H9 (cell line): Measurements from ENCODE around the gene JMJD1C. TPM values are rescaled to one million over a fixed set of nuclear protein-coding genes. Genes with fewer than 3 reads are reported as not detected.

Source experiments
- DNase-seq: peaks from one replicate; pipeline ENCODE4 v3.0.0-alpha.2; 2017
- H2AFZ ChIP-seq: one replicate; pipeline ENCODE4 v1.6.1; 2013; ENCODE audit warnings: mild to moderate bottlenecking, low read length, control low read depth, moderate library complexity
- H2AK5ac ChIP-seq: 2 replicates; pipeline ENCODE4 v1.6.1; 2013; ENCODE audit warnings: low read length, control low read depth, mixed read lengths; ENCODE audit not compliant: insufficient read length
- H2BK120ac ChIP-seq: one replicate; pipeline ENCODE4 v1.6.1; 2013; ENCODE audit warnings: low read depth, mild to moderate bottlenecking, low read length, control low read depth, inconsistent platforms; ENCODE audit not compliant: poor library complexity, severe bottlenecking
- H2BK12ac ChIP-seq: 2 replicates; pipeline ENCODE4 v1.6.1; 2013; ENCODE audit warnings: low read length, control low read depth, mixed read lengths, low read depth; ENCODE audit not compliant: insufficient read length
- H2BK15ac ChIP-seq: 2 replicates; pipeline ENCODE4 v1.6.1; 2013; ENCODE audit warnings: low read depth, low read length, control low read depth
- H2BK20ac ChIP-seq: one replicate; pipeline ENCODE4 v1.6.1; 2013; ENCODE audit warnings: low read depth, mild to moderate bottlenecking, low read length, control low read depth, inconsistent platforms; ENCODE audit not compliant: poor library complexity, severe bottlenecking
- H2BK5ac ChIP-seq: 2 replicates; pipeline ENCODE4 v1.6.1; 2013; ENCODE audit warnings: low read length, control low read depth, mixed read lengths; ENCODE audit not compliant: insufficient read length
- H3K14ac ChIP-seq: 2 replicates; pipeline ENCODE4 v1.6.1; 2013; ENCODE audit warnings: low read length, control low read depth; ENCODE audit not compliant: insufficient read depth
- H3K18ac ChIP-seq: 2 replicates; pipeline ENCODE4 v1.6.1; 2013; ENCODE audit warnings: low read depth, mild to moderate bottlenecking, mixed read lengths, low read length, control low read depth; ENCODE audit not compliant: insufficient read length
- H3K23ac ChIP-seq: 2 replicates; pipeline ENCODE4 v1.6.1; 2013; ENCODE audit warnings: low read length, control low read depth, mixed read lengths, low read depth; ENCODE audit not compliant: insufficient read length
- H3K23me2 ChIP-seq: 2 replicates; pipeline ENCODE4 v1.6.1; 2013; ENCODE audit warnings: low read depth, mild to moderate bottlenecking, mixed read lengths, low read length, control low read depth; ENCODE audit not compliant: insufficient read length, poor library complexity, severe bottlenecking
- H3K27ac ChIP-seq: 2 replicates; pipeline ENCODE4 v1.5.1; 2013; ENCODE audit warnings: low read length, control low read depth, mixed read lengths, low read depth; ENCODE audit not compliant: insufficient read length
- H3K27me3 ChIP-seq: 2 replicates; pipeline ENCODE4 v1.6.1; 2013; ENCODE audit warnings: low read length, control low read depth, inconsistent platforms; ENCODE audit not compliant: insufficient read depth
- H3K4ac ChIP-seq: 2 replicates; pipeline ENCODE4 v1.6.1; 2013; ENCODE audit warnings: low read depth, mild to moderate bottlenecking, control low read depth, inconsistent platforms, low read length, moderate library complexity
- H3K4me1 ChIP-seq: 2 replicates; pipeline ENCODE4 v1.6.1; 2013; ENCODE audit warnings: low read length, control low read depth, inconsistent platforms; ENCODE audit not compliant: insufficient read depth
- H3K4me2 ChIP-seq: 2 replicates; pipeline ENCODE4 v1.6.1; 2013; ENCODE audit warnings: low read length, control low read depth, mixed read lengths; ENCODE audit not compliant: insufficient read length, insufficient read depth
- H3K56ac ChIP-seq: 2 replicates; pipeline ENCODE4 v1.6.1; 2013; ENCODE audit warnings: low read depth, mild to moderate bottlenecking, mixed read lengths, low read length, control low read depth; ENCODE audit not compliant: insufficient read length
- H3K79me1 ChIP-seq: 2 replicates; pipeline ENCODE4 v1.6.1; 2013; ENCODE audit warnings: low read depth, mild to moderate bottlenecking, moderate library complexity, low read length, control low read depth, inconsistent platforms; ENCODE audit not compliant: insufficient read depth, poor library complexity, severe bottlenecking
- H3K79me2 ChIP-seq: 2 replicates; pipeline ENCODE4 v1.6.1; 2013; ENCODE audit warnings: low read length, control low read depth, inconsistent platforms; ENCODE audit not compliant: insufficient read depth
- H3K9ac ChIP-seq: 2 replicates; pipeline ENCODE4 v1.6.1; 2013; ENCODE audit warnings: low read length, control low read depth, mixed read lengths; ENCODE audit not compliant: insufficient read length; ENCODE audit errors: extremely low read depth
- H3K9me3 ChIP-seq: one replicate; pipeline ENCODE4 v1.6.1; 2013; ENCODE audit warnings: low read depth, low read length, inconsistent platforms; ENCODE audit not compliant: control insufficient read depth
- H3T11ph ChIP-seq: one replicate; pipeline ENCODE4 v1.6.1; 2013; ENCODE audit warnings: mild to moderate bottlenecking, low read length, control low read depth, inconsistent platforms
- H4K20me1 ChIP-seq: one replicate; pipeline ENCODE4 v1.6.1; 2013; ENCODE audit not compliant: control insufficient read depth, insufficient read length, insufficient read depth
- H4K5ac ChIP-seq: 2 replicates; pipeline ENCODE4 v1.6.1; 2013; ENCODE audit warnings: low read depth, mild to moderate bottlenecking, mixed read lengths, low read length, control low read depth; ENCODE audit not compliant: insufficient read length
- H4K8ac ChIP-seq: replicated peaks from 2 replicates; pipeline ENCODE4 v1.6.1; 2013; ENCODE audit warnings: low read length, control low read depth, mixed read lengths, low read depth; ENCODE audit not compliant: insufficient read length
- H4K91ac ChIP-seq: 2 replicates; pipeline ENCODE4 v1.6.1; 2013; ENCODE audit warnings: low read depth, mild to moderate bottlenecking, moderate library complexity, mixed read lengths, low read length, control low read depth; ENCODE audit not compliant: insufficient read length
- H3K27ac Mint-ChIP-seq, 3 experiments: 2 replicates in 2 of 3; 3 replicates in 1 of 3; pipeline ENCODE4 v1.8.0; 2020 to 2021; ENCODE audit warnings: mixed read lengths in 3 of 3, mild to moderate bottlenecking in 1 of 3, moderate library complexity in 1 of 3
- H3K27me3 Mint-ChIP-seq: 2 replicates; pipeline ENCODE4 v1.8.0; 2021; ENCODE audit warnings: low read depth, mild to moderate bottlenecking, moderate library complexity, mixed read lengths
- H3K36me3 Mint-ChIP-seq, 3 experiments: 2 replicates in 2 of 3; 3 replicates in 1 of 3; pipeline ENCODE4 v1.8.0; 2020 to 2021; ENCODE audit warnings: low read depth in 3 of 3, mixed read lengths in 3 of 3; ENCODE audit not compliant: insufficient read depth in 1 of 3
- H3K4me1 Mint-ChIP-seq, 2 experiments: 2 replicates each; pipeline ENCODE4 v1.8.0; 2020; ENCODE audit warnings: mixed read lengths in 2 of 2
- H3K4me3 Mint-ChIP-seq, 2 experiments: 2 replicates in 1 of 2; 3 replicates in 1 of 2; pipeline ENCODE4 v1.8.0; 2020 to 2021; ENCODE audit warnings: mild to moderate bottlenecking in 2 of 2, mixed read lengths in 2 of 2, moderate library complexity in 1 of 2
- H3K9me3 Mint-ChIP-seq, 2 experiments: 2 replicates in 1 of 2; 3 replicates in 1 of 2; pipeline ENCODE4 v1.8.0; 2020; ENCODE audit warnings: mild to moderate bottlenecking in 2 of 2, mixed read lengths in 2 of 2, moderate library complexity in 1 of 2
- CTCF ChIP-seq: fragments of 200-600 bp; sonication (generic); conservative IDR thresholded peaks from 3 replicates; pipeline ENCODE4 v1.8.0; 2021; ENCODE audit warnings: antibody characterized with exemption, mild to moderate bottlenecking
- WGBS: extraction: QIAGEN DNeasy Blood & Tissue Kit; methylation state at CpG from one replicate; pipeline ENCODE4 v1.1.7; 2013; ENCODE audit warnings: missing lambda C conversion rate, low lambda C conversion rate, mixed read lengths; ENCODE audit not compliant: insufficient read length; ENCODE audit errors: extremely low coverage; 5-methylcytosine and 5-hydroxymethylcytosine counted together
- total RNA-seq: library from RNA; stranded (reverse); gene quantifications from 2 replicates; pipeline ENCODE4 v1.2.1, GENCODE V29; 2021

JMJD1C gene
- total RNA-seq, 1 experiment from 2014 or later = 200 TPM

- H3K27me3 ChIP-seq = no peaks in the 10 kb centered on the region
- H2AK5ac ChIP-seq = no peak overlapping the region
- no peak overlapping the region for H2BK5ac ChIP-seq
- H2BK120ac ChIP-seq = no peak overlapping the region
- H3K4me1 Mint-ChIP-seq = peaks cover 22 to 25% of the 10 kb centered on the region in 2 experiments
- no peak overlapping the region for H3K4ac ChIP-seq
- no peak overlapping the region for H4K5ac ChIP-seq
- H3K23ac ChIP-seq = no peak overlapping the region
- H3K27ac Mint-ChIP-seq = no peak overlapping the region
- no peak overlapping the region for H3K27ac ChIP-seq
- no peak overlapping the region for H2BK12ac ChIP-seq
- H3K4me1 ChIP-seq = peaks cover 7% of the 10 kb centered on the region; the same call in 1 of the 2 replicates
- H3K4me3 Mint-ChIP-seq = no peak overlapping the region
- H3K27me3 Mint-ChIP-seq = no peaks in the 10 kb centered on the region
- no peak overlapping the region for H4K8ac ChIP-seq
- H3K9me3 ChIP-seq = no peaks in the 10 kb centered on the region
- no peaks in the 10 kb centered on the region for H4K20me1 ChIP-seq
- no peaks in the 10 kb centered on the region for H3K23me2 ChIP-seq
- H3K9me3 Mint-ChIP-seq = no peaks in the 10 kb centered on the region
- no peak overlapping the region for H2BK20ac ChIP-seq
- no peak for TF ChIP-seq CTCF
- no CpG with 5 or more reads among the region's 1 CpG for WGBS
- H4K91ac ChIP-seq = no peak overlapping the region
- no peak for DNase-seq
- H3K9ac ChIP-seq = no peak overlapping the region
- no peak overlapping the region for H2BK15ac ChIP-seq
- no peak overlapping the region for H3K56ac ChIP-seq
- H3K79me1 ChIP-seq = no peaks in the 10 kb centered on the region
- no peak overlapping the region for H3K18ac ChIP-seq
- no peak overlapping the region for H3K4me2 ChIP-seq
- H3K79me2 ChIP-seq = peaks cover 5% of the 10 kb centered on the region; the same call in 1 of the 2 replicates
- H2AFZ ChIP-seq = no peak overlapping the region
- H3K14ac ChIP-seq = no peak overlapping the region
- H3T11ph ChIP-seq = no peak overlapping the region
- peaks cover 3 to 5% (median 4%) of the 10 kb centered on the region in 3 experiments; a peak in 3 of 7 replicates for H3K36me3 Mint-ChIP-seq
Observed at GRCh38 chr10:63436225-63436624, 29.6 kb downstream of the JMJD1C start.
